ENCODE measurements around the gene GEMIN4. TPM values are rescaled to one million over a fixed set of nuclear protein-coding genes. Genes with fewer than 3 reads are reported as not detected.
"Not testable (repeated sequence)": the region's sequence is repeated elsewhere in the genome, so short reads cannot be mapped to it uniquely, and the experiment has no call there.

GEMIN4 gene
- polyA plus RNA-seq, 3 donors = 6.5 to 10.4 (median 6.6) TPM

DNA sequence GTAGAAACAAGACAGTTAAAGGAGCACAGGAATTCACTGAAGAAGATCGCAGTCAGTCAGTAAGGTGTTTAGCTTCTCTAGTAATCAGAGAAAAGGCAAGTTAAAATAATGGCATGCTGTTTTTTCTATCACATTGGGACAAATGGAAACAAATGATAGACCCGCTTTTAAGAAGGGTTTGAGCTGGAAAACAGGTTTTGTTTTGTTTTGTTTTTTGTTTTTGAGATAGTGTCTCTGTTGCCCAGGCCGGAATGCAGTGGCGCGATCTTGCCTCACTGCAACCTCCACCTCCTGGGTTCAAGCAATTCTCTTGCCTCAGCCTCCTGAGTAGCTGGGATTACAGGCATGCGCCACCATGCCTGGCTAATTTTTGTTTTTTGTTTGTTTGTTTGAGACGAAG lies 33.8 kb upstream of the GEMIN4 start:
- H3K27ac ChIP-seq (ENCODE audit: low read depth, low read length) = not testable (repeated sequence)
- WGBS, 3 donors = 85 to 98% (median 96%) methylated on average over 7 of the region's 7 CpGs

GRCh38 chr17:784143-784542 lies 32.1 kb upstream of the GEMIN4 start:
- no peak overlapping the region for H3K27ac ChIP-seq (ENCODE audit: low read depth, low read length)
- 40 to 81% (median 75%) methylated on average over 3 of the region's 3 CpGs for WGBS, 3 donors

- no peak within 1 kb of the TSS for H3K27ac ChIP-seq (ENCODE audit: low read depth, low read length)
- WGBS, 3 donors = 0 to 1% (median 0%) methylated on average over 80 to 87 of the region's 87 CpGs
Measured at GRCh38 chr17:781805-782731, 30.0 kb upstream of the GEMIN4 start, which contains the start of the genes GLOD4 and MRM3. GLOD4 (minus strand) TSS chr17:782280; CDS start chr17:782255, 25 bp downstream. MRM3 (plus strand) TSS chr17:782353; CDS start chr17:782379, 26 bp downstream.

DNA sequence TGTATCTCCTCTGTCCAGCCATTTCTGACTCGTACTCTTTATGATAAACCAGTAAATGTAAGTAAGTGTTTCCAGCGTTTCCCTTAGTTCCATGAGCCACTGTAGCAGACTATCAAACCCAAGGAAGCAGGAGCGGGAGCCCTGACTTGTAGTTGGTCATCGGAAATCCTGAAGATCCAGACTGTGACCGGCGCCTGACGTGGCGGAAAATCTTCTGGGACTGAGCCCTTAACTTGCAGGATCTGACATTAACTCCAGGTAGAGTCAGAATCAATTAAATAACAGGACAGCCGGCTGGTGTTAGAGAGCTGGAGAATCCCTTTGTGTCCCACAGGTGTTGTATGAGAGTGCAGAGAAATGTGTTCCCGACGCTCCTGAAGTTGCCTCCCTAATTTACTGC lies 26.0 kb upstream of the GEMIN4 start:
- 91 to 93% (median 92%) methylated on average over 11 of the region's 11 CpGs for WGBS, 3 donors
- no peak overlapping the region for H3K27ac ChIP-seq (ENCODE audit: low read depth, low read length)

GRCh38 chr17:774313-774584 lies 22.2 kb upstream of the GEMIN4 start:
- 90 to 92% (median 91%) methylated on average over 5 of the region's 5 CpGs for WGBS, 3 donors
- H3K27ac ChIP-seq (ENCODE audit: low read depth, low read length) = no peak overlapping the region

DNA sequence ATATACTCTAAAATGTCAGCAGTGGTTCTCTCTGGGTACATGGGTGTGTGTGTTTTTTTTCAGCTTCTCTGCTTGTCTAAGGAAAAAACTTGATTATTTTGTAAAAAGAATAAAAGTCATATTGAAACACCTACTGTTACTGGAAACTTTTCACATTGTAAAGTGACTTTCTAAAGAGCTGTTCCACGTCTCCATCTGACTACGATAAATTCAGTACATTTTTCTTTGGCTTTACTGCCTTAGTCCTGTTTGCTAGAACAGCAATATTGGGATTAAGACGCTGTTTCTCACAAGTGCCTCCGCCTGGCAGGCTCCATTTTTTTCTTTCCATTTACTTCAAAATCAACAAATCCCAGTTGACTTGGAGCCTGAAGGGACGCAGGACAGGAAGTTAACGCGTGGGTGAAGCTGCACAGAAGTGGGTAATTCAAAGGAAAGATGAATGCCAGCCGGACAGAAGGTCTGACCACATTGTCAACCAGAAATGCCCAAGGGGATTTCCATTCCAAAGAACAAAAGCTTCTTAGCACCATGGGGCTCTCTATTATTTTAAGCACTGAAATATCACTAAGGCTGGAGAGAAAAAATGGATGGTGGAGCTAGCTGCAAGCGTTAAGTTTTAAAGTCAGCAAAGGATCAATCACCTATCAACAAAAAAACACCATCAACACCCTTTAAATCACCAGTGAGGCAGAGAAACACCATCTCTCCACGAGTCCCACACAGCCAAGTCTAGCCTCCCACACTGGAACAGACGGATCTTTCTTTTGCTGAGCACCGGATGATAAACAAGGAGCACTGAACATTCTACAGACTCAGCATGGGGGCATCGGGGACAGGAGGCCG lies 21.6 kb upstream of the GEMIN4 start:
- H3K27ac ChIP-seq (ENCODE audit: low read depth, low read length) = no peak overlapping the region
- 77 to 85% (median 79%) methylated on average over 14 of the region's 14 CpGs for WGBS, 3 donors

DNA sequence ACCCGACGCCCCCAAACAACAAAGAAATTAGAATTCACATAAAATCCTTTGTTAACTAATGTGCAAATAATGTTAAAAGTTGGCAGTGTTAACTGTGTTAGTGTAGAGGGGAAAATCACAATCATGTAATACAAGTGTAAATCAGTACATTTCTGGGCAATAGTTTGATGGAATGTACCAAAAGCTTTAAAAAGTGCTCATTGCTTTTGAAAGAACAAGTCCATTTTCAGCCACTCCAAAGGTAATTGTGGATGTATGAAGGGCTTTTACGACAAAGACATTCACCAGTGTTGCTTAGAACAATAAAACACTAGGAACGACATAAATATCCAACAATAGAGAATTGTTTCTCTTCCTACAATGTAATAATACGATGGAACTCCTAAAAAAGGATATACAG lies 21.0 kb upstream of the GEMIN4 start:
- 88 to 90% (median 90%) methylated on average over 5 of the region's 5 CpGs for WGBS, 3 donors
- H3K27ac ChIP-seq (ENCODE audit: low read depth, low read length) = no peak overlapping the region

DNA sequence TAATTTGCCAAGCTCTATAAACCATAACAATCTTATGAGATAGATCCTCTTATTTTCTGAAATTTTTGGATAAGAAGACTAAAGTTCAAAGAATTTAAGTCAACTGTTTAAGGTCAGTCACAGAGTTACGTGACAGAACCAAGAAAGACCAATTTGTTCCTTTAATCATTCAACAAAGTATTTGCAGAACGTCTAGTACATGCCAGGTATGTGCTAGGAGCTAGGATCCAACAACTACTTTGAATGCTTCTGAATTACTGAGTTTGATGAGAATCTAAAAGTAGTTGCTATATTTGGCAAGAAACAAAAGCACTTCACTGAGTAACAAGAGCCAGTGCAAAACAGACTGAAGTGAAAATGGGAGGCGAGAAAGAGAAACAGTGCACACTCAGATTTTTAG lies 15.0 kb upstream of the GEMIN4 start:
- WGBS, 3 donors = 69 to 83% (median 80%) methylated on average over 3 of the region's 3 CpGs
- no peak overlapping the region for H3K27ac ChIP-seq (ENCODE audit: low read depth, low read length)

GRCh38 chr17:760371-760770 lies 8.3 kb upstream of the GEMIN4 start:
- H3K27ac ChIP-seq (ENCODE audit: low read depth, low read length) = no peak overlapping the region
- 86 to 88% (median 86%) methylated on average over 9 of the region's 9 CpGs for WGBS, 3 donors

DNA sequence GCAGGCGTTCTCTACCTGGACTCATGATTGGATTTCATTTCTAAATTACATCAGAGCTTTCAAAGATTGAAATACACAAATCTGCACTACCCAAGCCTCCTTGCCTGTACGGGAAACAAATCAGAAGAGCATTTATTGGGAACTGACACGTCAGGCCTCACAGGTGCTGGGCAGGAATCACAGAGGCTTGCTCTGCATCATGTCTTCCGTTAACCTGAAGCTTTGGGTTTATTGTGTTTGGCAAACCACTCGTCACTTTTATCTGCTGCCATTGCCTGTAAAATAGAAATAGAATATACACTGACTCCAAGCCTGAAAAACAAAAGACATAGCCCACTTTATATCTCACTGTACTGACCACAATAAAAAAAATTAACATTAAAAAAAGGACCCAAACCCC lies 7.9 kb upstream of the GEMIN4 start:
- H3K27ac ChIP-seq (ENCODE audit: low read depth, low read length) = no peak overlapping the region
- WGBS, 3 donors = 86 to 94% (median 91%) methylated on average over 5 of the region's 5 CpGs

DNA sequence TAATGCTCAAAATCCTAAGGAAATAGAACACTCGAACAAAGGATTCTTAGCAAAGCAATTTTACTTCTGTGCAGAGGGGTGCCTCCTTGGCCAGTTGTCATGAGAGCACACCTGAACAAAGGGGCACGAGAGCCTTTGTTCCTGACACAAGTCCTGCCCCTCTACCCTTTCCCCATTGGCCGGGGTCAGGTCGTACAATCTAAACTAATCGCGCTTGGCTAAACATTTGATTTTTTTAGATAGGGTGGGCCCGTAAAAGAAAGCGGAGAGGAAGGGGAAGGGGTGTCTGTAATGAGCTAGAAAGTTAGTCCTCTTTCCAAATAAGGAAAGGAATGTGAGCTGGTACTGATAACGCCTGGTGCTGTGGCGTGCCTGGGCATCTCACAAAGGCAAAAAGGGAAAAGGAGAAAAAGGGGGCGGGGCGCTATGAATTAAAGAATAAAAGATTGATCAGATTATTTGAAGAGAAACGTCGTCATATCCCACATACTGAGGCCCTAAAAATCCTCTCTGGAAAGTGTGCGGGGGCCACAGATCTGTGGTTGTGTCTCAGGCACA lies 4.0 kb upstream of the GEMIN4 start:
- H3K27ac ChIP-seq (ENCODE audit: low read depth, low read length) = not testable (repeated sequence)

GRCh38 chr17:755319-755961 lies 3.4 kb upstream of the GEMIN4 start:
- 95 to 96% (median 96%) methylated on average over 9 of the region's 9 CpGs for WGBS, 3 donors
- not testable (repeated sequence) for H3K27ac ChIP-seq (ENCODE audit: low read depth, low read length)

More for the DNA sequence above, 4.0 kb upstream of the GEMIN4 start:
- WGBS, 3 donors = 63 to 74% (median 71%) methylated on average over 15 of the region's 15 CpGs

- no peak overlapping the region for H3K27ac ChIP-seq (ENCODE audit: low read depth, low read length)
- WGBS, 3 donors = 70 to 84% (median 79%) methylated on average over 13 of the region's 13 CpGs
Measured at GRCh38 chr17:753418-753817, 1.4 kb upstream of the GEMIN4 start.

DNA sequence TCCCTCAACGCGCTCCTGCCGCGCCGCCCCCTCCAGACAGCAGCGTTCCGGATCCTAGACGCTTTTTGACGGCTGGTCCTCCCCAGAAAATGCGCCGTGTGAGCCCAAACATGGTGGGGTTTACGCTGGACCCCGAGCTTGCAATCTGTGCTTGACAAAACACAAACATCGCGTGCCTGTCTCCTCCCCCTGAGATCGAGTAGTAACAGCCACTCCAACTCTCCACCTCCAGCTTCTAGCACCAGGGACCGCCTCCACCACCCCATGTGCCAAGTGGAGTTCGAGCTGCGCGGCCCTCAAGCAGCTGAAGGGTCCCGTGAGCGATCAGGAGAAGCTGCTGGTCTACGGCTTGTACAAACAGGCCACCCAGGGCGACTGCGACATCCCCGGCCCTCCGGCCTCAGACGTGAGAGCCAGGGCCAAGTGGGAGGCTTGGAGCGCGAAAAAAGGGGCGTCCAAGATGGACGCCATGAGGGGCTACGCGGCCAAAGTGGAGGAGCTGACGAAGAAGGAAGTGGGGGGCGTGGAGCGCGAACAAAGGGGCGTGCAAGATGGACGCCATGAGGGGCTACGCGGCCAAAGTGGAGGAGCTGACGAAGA lies 656 bp upstream of the GEMIN4 start:
- WGBS, 3 donors = 11 to 28% (median 22%) methylated on average over 43 of the region's 43 CpGs
- no peak overlapping the region for H3K27ac ChIP-seq (ENCODE audit: low read depth, low read length)

- no peak overlapping the region for H3K27ac ChIP-seq (ENCODE audit: low read depth, low read length)
- WGBS, 3 donors = 1 to 2% (median 1%) methylated on average over 37 to 49 of the region's 49 CpGs
Measured at GRCh38 chr17:751269-752001, 629 bp downstream of the GEMIN4 start.

GRCh38 chr17:750431-751037 lies 1.5 kb downstream of the GEMIN4 start:
- no peak overlapping the region for H3K27ac ChIP-seq (ENCODE audit: low read depth, low read length)
- WGBS, 3 donors = 78 to 83% (median 79%) methylated on average over 8 of the region's 8 CpGs

DNA sequence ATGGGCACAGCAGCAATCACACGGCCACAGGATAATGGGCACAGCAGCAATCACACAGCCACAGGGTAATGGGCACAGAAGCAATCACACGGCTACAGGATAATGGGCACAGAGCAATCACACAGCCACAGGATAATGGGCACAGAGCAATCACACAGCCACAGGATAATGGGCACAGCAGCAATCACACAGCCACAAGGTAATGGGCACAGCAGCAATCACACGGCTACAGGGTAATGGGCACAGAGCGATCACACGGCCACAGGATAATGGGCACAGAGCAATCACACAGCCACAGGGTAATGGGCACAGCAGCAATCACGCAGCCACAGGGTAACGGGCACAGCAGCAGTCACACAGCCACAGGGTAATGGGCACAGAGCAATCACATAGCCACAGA lies 2.7 kb downstream of the GEMIN4 start:
- 75 to 84% (median 83%) methylated on average over 6 to 7 of the region's 7 CpGs for WGBS, 3 donors
- not testable (repeated sequence) for H3K27ac ChIP-seq (ENCODE audit: low read depth, low read length)

All from adipose tissue (tissue), 3 donors.